RWPE1 (cell line): Measurements from ENCODE around the gene CYP3A7.

Source experiments
- CTCF ChIA-PET: fragments of 350-600 bp; sonication (Branson Sonifier 250); formaldehyde crosslinking; extraction: SDS; loops from one replicate; lab custom pipeline; 2021; lab: Yijun Ruan, JAX
- POLR2A ChIA-PET: fragments of 400-600 bp; formaldehyde crosslinking; extraction: SDS; loops from one replicate; lab custom pipeline; 2020; ENCODE audit warnings: antibody characterized with exemption; ENCODE audit not compliant: low non-redundant PET; lab: Yijun Ruan, JAX
- DNase-seq: peaks from one replicate; pipeline ENCODE4 v3.0.0; 2012; ENCODE audit warnings: low spot score
- H3K27ac ChIP-seq: fragments of 450-650 bp; 2 replicates; pipeline ENCODE4 v1.5.1; 2017
- CTCF ChIP-seq: fragments of 450-650 bp; conservative IDR thresholded peaks from 2 replicates; pipeline ENCODE4 v1.5.1; 2017; ENCODE audit warnings: low read depth, mild to moderate bottlenecking

The CYP3A7 gene

GRCh38 chr7:99674995-99675742 is 59.8 kb downstream of the CYP3A7 start:
- ChIA-PET POLR2A (no interaction called here), CTCF (no interaction called here)
- no peak for TF ChIP-seq CTCF
- DNase-seq, result no peak
- H3K27ac ChIP-seq, result no peak overlapping the region

GRCh38 chr7:99672573-99672972 is 62.4 kb downstream of the CYP3A7 start:
- CTCF ChIA-PET, result no interaction called here
- H3K27ac ChIP-seq, result no peak overlapping the region
- DNase-seq, result no peak
- POLR2A ChIA-PET, result no interaction called here
- TF ChIP-seq CTCF, result no peak

- CTCF ChIA-PET, result no interaction called here
- POLR2A ChIA-PET, result no interaction called here
- no peak overlapping the region for H3K27ac ChIP-seq
- no peak for TF ChIP-seq CTCF
- DNase-seq, result no peak
These were observed 65.2 kb downstream of the CYP3A7 start for GRCh38 chr7:99669782-99670181.

GRCh38 chr7:99668541-99668940 is 66.5 kb downstream of the CYP3A7 start:
- ChIA-PET CTCF (no interaction called here), POLR2A (no interaction called here)
- no peak overlapping the region for H3K27ac ChIP-seq
- no peak for TF ChIP-seq CTCF
- no peak for DNase-seq

GRCh38 chr7:99667179-99667578 is 67.8 kb downstream of the CYP3A7 start:
- POLR2A ChIA-PET, result no interaction called here
- CTCF ChIA-PET, result no interaction called here
- DNase-seq, result no peak
- no peak overlapping the region for H3K27ac ChIP-seq
- no peak for TF ChIP-seq CTCF

GRCh38 chr7:99666013-99666395 is 69.0 kb downstream of the CYP3A7 start:
- H3K27ac ChIP-seq, result no peak overlapping the region
- ChIA-PET POLR2A (no interaction called here), CTCF (no interaction called here)
- DNase-seq, result no peak
- TF ChIP-seq CTCF, result no peak
